GM23248 (cell line): Measurements from ENCODE around the gene NAB1. TPM values are rescaled to one million over a fixed set of nuclear protein-coding genes. Genes with fewer than 3 reads are reported as not detected.

Source experiments
- DNase-seq: peaks from one replicate; pipeline ENCODE4 v3.0.0-alpha.2; 2015
- H2AFZ ChIP-seq: fragments of 200-600 bp; sonication (generic); 2 replicates; pipeline ENCODE4 v1.6.1; 2016; ENCODE audit warnings: antibody characterized with exemption
- H3F3A ChIP-seq: fragments of 200-600 bp; sonication (generic); 2 replicates; pipeline ENCODE4 v1.6.1; 2016; ENCODE audit warnings: mild to moderate bottlenecking, antibody characterized with exemption, mixed run types; ENCODE audit not compliant: insufficient read depth
- H3K27ac ChIP-seq: fragments of 200-600 bp; sonication (generic); 2 replicates; pipeline ENCODE4 v1.5.1; 2016; ENCODE audit warnings: mild to moderate bottlenecking
- H3K27me3 ChIP-seq: fragments of 200-600 bp; sonication (generic); replicated peaks from 2 replicates; pipeline ENCODE4 v1.6.1; 2016; ENCODE audit warnings: mild to moderate bottlenecking; ENCODE audit not compliant: insufficient read depth
- H3K36me3 ChIP-seq: fragments of 200-600 bp; sonication (generic); 2 replicates; pipeline ENCODE4 v1.6.1; 2016; ENCODE audit warnings: low read depth, mild to moderate bottlenecking
- H3K4me1 ChIP-seq: fragments of 200-600 bp; sonication (generic); 2 replicates; pipeline ENCODE4 v1.6.1; 2016; ENCODE audit warnings: mild to moderate bottlenecking; ENCODE audit not compliant: insufficient read depth
- H3K4me2 ChIP-seq: fragments of 200-600 bp; sonication (generic); one replicate; pipeline ENCODE4 v1.6.1; 2016; ENCODE audit warnings: mild to moderate bottlenecking; ENCODE audit not compliant: unreplicated experiment
- H3K4me3 ChIP-seq: fragments of 200-600 bp; sonication (generic); 2 replicates; pipeline ENCODE4 v1.5.1; 2016; ENCODE audit warnings: mild to moderate bottlenecking
- H3K79me2 ChIP-seq: fragments of 200-600 bp; sonication (generic); 2 replicates; pipeline ENCODE4 v1.6.1; 2016; ENCODE audit warnings: mild to moderate bottlenecking; ENCODE audit not compliant: insufficient read depth
- H3K9ac ChIP-seq: fragments of 200-600 bp; sonication (generic); 2 replicates; pipeline ENCODE4 v1.6.1; 2016; ENCODE audit warnings: mild to moderate bottlenecking
- H3K9me2 ChIP-seq: fragments of 200-600 bp; sonication (generic); 2 replicates; pipeline ENCODE4 v1.6.1; 2016; ENCODE audit warnings: mixed run types, mild to moderate bottlenecking, moderate library complexity; ENCODE audit not compliant: insufficient read depth
- H3K9me3 ChIP-seq: fragments of 200-600 bp; sonication (generic); one replicate; pipeline ENCODE4 v1.6.1; 2017; ENCODE audit warnings: low read depth
- H4K20me1 ChIP-seq: fragments of 200-600 bp; sonication (generic); 2 replicates; pipeline ENCODE4 v1.6.0; 2016; ENCODE audit not compliant: insufficient read depth
- EZH2 ChIP-seq: fragments of 200-600 bp; sonication (generic); IDR thresholded peaks from 2 replicates; pipeline ENCODE4 v1.6.1; 2018; ENCODE audit warnings: antibody characterized with exemption, mild to moderate bottlenecking; ENCODE audit not compliant: insufficient read depth, poor library complexity, severe bottlenecking
- EZH2phosphoT487 ChIP-seq: fragments of 200-600 bp; sonication (generic); IDR thresholded peaks from 2 replicates; pipeline ENCODE4 v1.6.1; 2018; ENCODE audit warnings: antibody characterized with exemption, moderate library complexity, mild to moderate bottlenecking, low read depth; ENCODE audit not compliant: insufficient read depth
- WGBS, 2 experiments: methylation state at CpG; one replicate each; pipeline ENCODE4 v1.1.6; 2015 to 2017; ENCODE audit warnings: low lambda C conversion rate in 2 of 2, low coverage in 1 of 2; ENCODE audit errors: missing lambda C conversion rate in 2 of 2; 5-methylcytosine and 5-hydroxymethylcytosine counted together
- in situ Hi-C: fragments of 300-500 bp; cut with MboI; formaldehyde crosslinking; loops from 2 replicates; pipeline ENCODE4 v1.15.0; 2020
- polyA plus RNA-seq: library from polyadenylated mRNA; unstranded; fragments of >200 nt; fragmentation: Nextera tagmentation; extraction: Ambion mirVana; gene quantifications from 2 replicates; pipeline ENCODE4 v1.2.1, GENCODE V29; 2016
- total RNA-seq: library from RNA; depleted of rRNA; stranded (reverse); fragments of >200 nt; shearing (Covaris generic); gene quantifications from 2 replicates; pipeline ENCODE4 v1.2.3, GENCODE V29; 2014

Gene NAB1
- total and polyA plus RNA-seq, 2 experiments from 2014 or later: 13.0 to 44.1 TPM

DNA sequence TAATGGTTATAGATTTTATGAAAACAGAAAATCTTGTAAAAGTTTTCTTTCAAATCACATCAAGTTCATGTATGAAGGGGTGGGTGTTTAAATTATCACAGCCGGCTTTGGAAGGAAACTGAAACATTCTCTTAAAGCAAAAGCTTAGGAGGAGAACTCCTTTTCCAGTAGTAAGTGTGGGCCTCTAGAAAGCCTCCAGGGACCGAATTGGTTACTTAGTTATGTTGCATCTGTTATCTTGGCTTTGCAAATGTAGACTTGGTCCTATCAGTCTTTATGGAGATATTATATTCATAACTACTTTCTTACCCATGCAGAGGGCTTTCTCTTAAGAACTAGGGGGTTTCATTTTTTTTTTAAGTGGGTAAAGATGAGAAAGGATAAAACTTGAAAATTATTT, 7.4 kb downstream of the NAB1 start:
- Histone ChIP-seq H3K4me1 (peaks cover 31% of the 10 kb centered on the region), H3K27me3 (no peaks in the 10 kb centered on the region), H4K20me1 (no peaks in the 10 kb centered on the region; the same call in 1 of the 2 replicates), H3K9me2 (no peaks in the 10 kb centered on the region), H3K9ac (no peak overlapping the region), H3K36me3 (peaks cover 10% of the 10 kb centered on the region; the same call in 1 of the 2 replicates), H3K79me2 (peaks cover 100% of the 10 kb centered on the region), H2AFZ (no peak overlapping the region), H3K27ac (no peak overlapping the region), H3K9me3 (no peaks in the 10 kb centered on the region), H3K4me3 (no peak overlapping the region), H3F3A (peaks cover under 1% of the 10 kb centered on the region; the same call in 1 of the 2 replicates), H3K4me2 (no peak overlapping the region)
- no peak for DNase-seq
- TF ChIP-seq EZH2phosphoT487 (no peak), EZH2 (no peak)
- WGBS, 2 experiments: 45 to 47% methylated on average over 2 of the region's 2 CpGs
- in situ Hi-C loops: no loop called here

DNA sequence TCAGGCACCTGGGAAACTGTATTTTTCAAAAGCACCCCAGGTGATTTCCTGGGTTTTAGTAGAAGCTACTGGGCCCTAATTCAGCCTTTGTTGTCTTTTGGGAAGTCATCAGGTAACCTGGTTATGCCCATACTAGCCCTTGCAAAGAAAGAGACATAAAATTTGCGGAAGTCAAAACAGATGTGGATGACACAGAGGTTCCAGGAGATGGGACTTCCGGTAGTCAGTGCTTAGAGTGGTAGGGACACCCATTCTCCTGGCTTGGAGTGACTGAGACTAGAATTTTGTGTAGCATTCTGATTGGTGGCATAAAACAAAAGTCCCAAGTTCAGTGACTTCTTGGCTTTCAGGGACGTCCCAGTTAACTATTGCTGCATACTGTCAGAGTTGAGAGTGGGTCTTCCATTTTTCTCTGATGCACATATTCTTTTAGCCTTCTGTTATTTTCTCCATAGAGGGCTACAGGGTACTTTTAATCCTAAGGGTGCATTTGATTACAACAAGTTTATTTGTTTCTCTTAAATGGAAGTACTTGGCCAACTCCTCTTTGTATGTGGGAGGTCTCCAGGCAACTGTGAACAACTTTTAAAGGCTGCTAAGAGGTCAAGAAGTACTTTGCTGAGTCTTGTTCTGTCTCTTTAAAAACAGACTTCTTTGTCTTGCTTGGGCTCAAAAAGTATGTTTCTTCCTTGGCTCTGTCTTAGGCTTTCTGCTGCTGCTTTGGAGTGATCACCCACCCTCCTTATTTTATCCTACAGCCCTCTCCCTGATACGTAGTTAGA, 8.8 kb downstream of the NAB1 start:
- no peaks in the 10 kb centered on the region for H3K27me3 ChIP-seq
- no peaks in the 10 kb centered on the region for H3K9me3 ChIP-seq
- peaks cover 21% of the 10 kb centered on the region; the same call in 1 of the 2 replicates for H3K4me1 ChIP-seq
- H3K9ac ChIP-seq: no peak overlapping the region
- H3F3A ChIP-seq: 0 out of 2 replicates have a peak, but pooled peaks cover 5% of the 10 kb centered on the region
- in situ Hi-C loops: no loop called here
- no peak overlapping the region for H3K4me2 ChIP-seq
- no peaks in the 10 kb centered on the region for H3K9me2 ChIP-seq
- H4K20me1 ChIP-seq: no peaks in the 10 kb centered on the region; the same call in 1 of the 2 replicates
- H3K4me3 ChIP-seq: no peak overlapping the region
- H3K79me2 ChIP-seq: peaks cover 99% of the 10 kb centered on the region
- WGBS, 2 experiments: 64 to 76% methylated on average over 4 of the region's 4 CpGs
- H3K36me3 ChIP-seq: peaks cover 10% of the 10 kb centered on the region; the same call in 1 of the 2 replicates
- H2AFZ ChIP-seq: no peak overlapping the region
- no peak for TF ChIP-seq EZH2phosphoT487
- no peak for TF ChIP-seq EZH2
- H3K27ac ChIP-seq: no peak overlapping the region
- DNase-seq: no peak

DNA sequence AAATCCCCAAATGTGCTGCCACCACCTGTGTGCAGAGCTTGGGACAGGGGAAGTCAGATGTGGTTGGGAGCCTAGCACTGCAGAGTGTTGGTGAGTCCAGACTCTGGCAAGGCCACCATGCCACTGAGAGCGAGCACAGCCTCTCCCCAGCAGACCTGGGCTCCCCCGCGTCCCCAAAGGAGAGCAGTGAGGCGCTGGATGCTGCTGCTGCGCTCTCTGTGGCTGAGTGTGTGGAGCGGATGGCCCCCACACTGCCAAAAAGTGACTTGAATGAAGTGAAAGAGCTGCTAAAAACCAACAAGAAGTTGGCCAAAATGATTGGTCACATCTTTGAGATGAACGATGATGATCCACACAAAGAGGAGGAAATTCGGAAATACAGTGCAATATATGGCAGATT, 10.7 kb downstream of the NAB1 start:
- H3K9ac ChIP-seq: no peak overlapping the region
- H3F3A ChIP-seq: peaks cover 18% of the 10 kb centered on the region; the same call in 1 of the 2 replicates
- no peak overlapping the region for H2AFZ ChIP-seq
- in situ Hi-C loops: no loop called here
- no peak overlapping the region for H3K27ac ChIP-seq
- H3K27me3 ChIP-seq: no peaks in the 10 kb centered on the region
- TF ChIP-seq EZH2 (no peak), EZH2phosphoT487 (no peak)
- H3K4me2 ChIP-seq: no peak overlapping the region
- H3K36me3 ChIP-seq: peaks cover 10% of the 10 kb centered on the region; the same call in 1 of the 2 replicates
- no peaks in the 10 kb centered on the region; the same call in 1 of the 2 replicates for H4K20me1 ChIP-seq
- H3K4me3 ChIP-seq: no peak overlapping the region
- H3K9me2 ChIP-seq: no peaks in the 10 kb centered on the region
- peaks cover 19% of the 10 kb centered on the region for H3K4me1 ChIP-seq
- 98 to 99% methylated on average over 8 of the region's 8 CpGs for WGBS, 2 experiments
- H3K79me2 ChIP-seq: peaks cover 93% of the 10 kb centered on the region
- H3K9me3 ChIP-seq: no peaks in the 10 kb centered on the region
- DNase-seq: no peak

DNA sequence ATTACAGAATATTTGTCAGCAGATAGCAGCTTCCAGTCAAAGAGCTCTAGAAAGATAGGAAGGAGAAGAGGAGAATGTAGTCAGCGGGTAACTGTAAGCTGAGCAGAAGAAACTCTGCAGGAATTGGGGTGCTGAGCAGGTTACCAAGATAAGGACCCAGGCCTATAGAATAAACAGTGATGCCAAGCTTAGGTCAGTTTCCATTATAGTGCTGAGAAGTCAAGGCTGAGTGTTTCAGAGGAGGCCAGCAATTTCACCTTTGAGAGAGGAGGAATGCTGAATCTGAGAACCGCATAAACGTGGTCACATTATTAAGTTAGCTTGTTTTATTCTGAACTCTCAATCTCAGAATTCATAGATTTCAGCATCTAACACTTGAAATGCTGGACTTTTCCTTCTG, 13.9 kb downstream of the NAB1 start:
- Histone ChIP-seq H3K79me2 (peaks cover 93% of the 10 kb centered on the region), H3K27ac (peak overlapping the region; percentile 46; the same call in 1 of the 2 replicates)

More for the DNA sequence above, 13.9 kb downstream of the NAB1 start:
- no peaks in the 10 kb centered on the region; the same call in 1 of the 2 replicates for H4K20me1 ChIP-seq
- no peak for TF ChIP-seq EZH2phosphoT487
- no peak overlapping the region for H3K4me3 ChIP-seq
- no peak overlapping the region for H3K9ac ChIP-seq
- in situ Hi-C loops: no loop called here
- no peak overlapping the region for H2AFZ ChIP-seq
- DNase-seq: no peak
- no peaks in the 10 kb centered on the region for H3K9me2 ChIP-seq
- no peaks in the 10 kb centered on the region for H3K27me3 ChIP-seq
- peaks cover 27% of the 10 kb centered on the region for H3K4me1 ChIP-seq
- H3K4me2 ChIP-seq: no peak overlapping the region
- peaks cover 18% of the 10 kb centered on the region; the same call in 1 of the 2 replicates for H3F3A ChIP-seq
- 70 to 72% methylated on average over 3 of the region's 3 CpGs for WGBS, 2 experiments
- H3K9me3 ChIP-seq: no peaks in the 10 kb centered on the region
- peaks cover 10% of the 10 kb centered on the region; the same call in 1 of the 2 replicates for H3K36me3 ChIP-seq
